WERI-Rb-1 (cell line): ENCODE measurements around the gene PAXX.

ENCODE experiments used
- DNase-seq: peaks from one replicate; pipeline ENCODE4 v3.0.0-alpha.2; 2020
- H3K27ac ChIP-seq: fragments of 250-450 bp; sonication (Bioruptor Pico); 2 replicates; pipeline ENCODE4 v1.5.1; 2020; ENCODE audit warnings: mild to moderate bottlenecking, moderate library complexity
- H3K27me3 ChIP-seq: fragments of 250-450 bp; sonication (Bioruptor Pico); 2 replicates; pipeline ENCODE4 v1.5.1; 2021; ENCODE audit warnings: mild to moderate bottlenecking, low read depth, moderate library complexity; ENCODE audit not compliant: insufficient read depth, severe bottlenecking
- H3K36me3 ChIP-seq: fragments of 250-450 bp; sonication (Bioruptor Pico); 2 replicates; pipeline ENCODE4 v1.5.1; 2020; ENCODE audit warnings: mild to moderate bottlenecking, moderate library complexity
- H3K4me3 ChIP-seq: 2 replicates; pipeline ENCODE4 v1.5.1; 2011; ENCODE audit warnings: low read depth, mild to moderate bottlenecking, control low read depth, low read length
- H3K9me3 ChIP-seq: fragments of 250-450 bp; sonication (Bioruptor Pico); 2 replicates; pipeline ENCODE4 v1.5.1; 2021; ENCODE audit warnings: mild to moderate bottlenecking, moderate library complexity; ENCODE audit not compliant: severe bottlenecking
- TF ChIP-seq, protein P1 (sequence below): IDR thresholded peaks from 2 replicates; pipeline ENCODE4 v1.5.1; 2011; ENCODE audit warnings: low read depth, mild to moderate bottlenecking, control low read depth, inconsistent platforms, low read length

PAXX gene

DNA sequence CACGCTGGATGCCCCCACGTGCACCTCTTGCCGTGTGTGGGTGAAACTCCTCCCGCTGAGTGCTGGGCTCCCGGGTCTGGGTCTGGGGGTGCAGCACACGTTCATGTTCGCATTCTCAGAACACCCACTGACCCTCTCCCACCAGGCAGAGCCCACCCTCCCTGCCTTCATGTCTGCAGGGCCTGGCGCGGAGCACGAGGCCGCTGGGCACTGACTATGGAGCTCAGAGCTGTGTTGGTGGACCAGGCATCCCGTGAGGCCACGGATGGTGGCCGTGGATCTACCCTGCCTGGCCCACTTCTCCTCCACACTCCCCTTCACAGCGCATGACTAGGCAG lies 31.3 kb upstream of the PAXX start:
- Histone ChIP-seq H3K9me3 (no peaks in the 10 kb centered on the region), H3K27ac (peak overlapping the region; percentile 75), H3K27me3 (no peaks in the 10 kb centered on the region), H3K36me3 (no peaks in the 10 kb centered on the region), H3K4me3 (no peak overlapping the region)
- DNase-seq, result no peak
- TF ChIP-seq, protein P1, sequence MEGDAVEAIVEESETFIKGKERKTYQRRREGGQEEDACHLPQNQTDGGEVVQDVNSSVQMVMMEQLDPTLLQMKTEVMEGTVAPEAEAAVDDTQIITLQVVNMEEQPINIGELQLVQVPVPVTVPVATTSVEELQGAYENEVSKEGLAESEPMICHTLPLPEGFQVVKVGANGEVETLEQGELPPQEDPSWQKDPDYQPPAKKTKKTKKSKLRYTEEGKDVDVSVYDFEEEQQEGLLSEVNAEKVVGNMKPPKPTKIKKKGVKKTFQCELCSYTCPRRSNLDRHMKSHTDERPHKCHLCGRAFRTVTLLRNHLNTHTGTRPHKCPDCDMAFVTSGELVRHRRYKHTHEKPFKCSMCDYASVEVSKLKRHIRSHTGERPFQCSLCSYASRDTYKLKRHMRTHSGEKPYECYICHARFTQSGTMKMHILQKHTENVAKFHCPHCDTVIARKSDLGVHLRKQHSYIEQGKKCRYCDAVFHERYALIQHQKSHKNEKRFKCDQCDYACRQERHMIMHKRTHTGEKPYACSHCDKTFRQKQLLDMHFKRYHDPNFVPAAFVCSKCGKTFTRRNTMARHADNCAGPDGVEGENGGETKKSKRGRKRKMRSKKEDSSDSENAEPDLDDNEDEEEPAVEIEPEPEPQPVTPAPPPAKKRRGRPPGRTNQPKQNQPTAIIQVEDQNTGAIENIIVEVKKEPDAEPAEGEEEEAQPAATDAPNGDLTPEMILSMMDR, result no peak

DNA sequence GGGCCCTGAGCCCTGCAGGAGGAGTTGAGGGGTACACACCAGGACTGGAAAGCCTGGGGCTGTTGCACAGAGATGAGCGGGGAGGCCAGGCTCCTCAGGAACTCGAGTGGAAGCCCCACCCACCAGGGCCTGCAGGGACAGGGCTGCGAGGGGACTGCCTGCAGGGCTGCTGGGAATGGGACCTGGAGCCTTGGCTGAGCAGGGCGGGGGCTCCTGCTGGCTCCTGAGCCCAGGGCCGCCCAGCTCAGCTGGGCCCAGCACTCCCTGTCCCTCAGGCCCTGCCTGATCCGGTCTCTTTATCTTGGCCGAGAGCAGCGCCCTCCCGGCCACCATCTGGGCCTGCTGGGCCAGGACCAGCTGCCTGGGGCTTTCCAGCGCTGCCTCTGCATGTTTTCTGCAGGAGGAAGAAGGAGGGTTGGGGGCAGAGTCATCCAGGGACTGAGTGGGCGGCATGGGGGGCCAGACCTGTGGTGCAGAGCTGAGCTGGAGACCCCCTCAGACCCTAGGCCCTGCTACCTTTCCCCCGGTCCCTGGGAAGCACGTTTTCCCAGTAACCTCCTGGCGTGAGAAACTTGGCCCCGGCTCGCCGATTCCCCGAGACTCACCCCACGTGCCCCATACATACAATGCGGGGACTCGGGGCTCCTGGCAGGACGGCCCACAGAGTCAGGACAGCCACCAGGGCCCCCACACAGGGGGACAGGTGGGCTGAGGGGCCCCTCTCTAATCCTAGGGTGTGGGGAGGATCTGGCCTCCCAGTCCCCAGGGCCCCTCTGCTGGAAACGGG lies 30.8 kb upstream of the PAXX start:
- no peaks in the 10 kb centered on the region for H3K27me3 ChIP-seq
- H3K4me3 ChIP-seq, result no peak overlapping the region
- H3K9me3 ChIP-seq, result no peaks in the 10 kb centered on the region
- TF ChIP-seq, protein P1, result peak; percentile 32; the same call in 1 of the 2 replicates
- H3K27ac ChIP-seq, result peak overlapping the region; percentile 75
- no peaks in the 10 kb centered on the region for H3K36me3 ChIP-seq
- peak; percentile 80 for DNase-seq

DNA sequence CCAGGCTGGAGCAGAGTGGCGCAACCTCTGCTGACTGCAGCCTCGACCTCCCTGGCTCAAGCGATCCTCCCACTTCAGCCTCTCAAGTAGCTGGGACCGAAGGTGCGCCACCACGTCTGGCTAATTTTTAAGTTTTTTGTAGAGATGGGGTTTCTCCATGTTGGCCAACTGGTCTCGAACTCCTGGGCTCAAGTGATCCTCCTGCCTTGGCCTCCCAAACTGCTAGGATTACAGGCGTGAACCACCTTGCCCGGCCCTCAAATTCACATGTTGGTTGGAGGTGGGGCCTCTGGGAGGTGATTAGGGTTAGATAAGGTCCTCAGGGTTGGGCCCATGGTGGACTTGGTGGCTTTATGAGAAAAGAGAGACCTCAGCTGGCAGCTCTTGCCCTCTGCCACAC lies 30.1 kb upstream of the PAXX start:
- TF ChIP-seq, protein P1, result no peak
- Histone ChIP-seq H3K9me3 (no peaks in the 10 kb centered on the region), H3K27me3 (no peaks in the 10 kb centered on the region), H3K36me3 (no peaks in the 10 kb centered on the region), H3K27ac (peak overlapping the region; percentile 75), H3K4me3 (no peak overlapping the region)
- no peak for DNase-seq

DNA sequence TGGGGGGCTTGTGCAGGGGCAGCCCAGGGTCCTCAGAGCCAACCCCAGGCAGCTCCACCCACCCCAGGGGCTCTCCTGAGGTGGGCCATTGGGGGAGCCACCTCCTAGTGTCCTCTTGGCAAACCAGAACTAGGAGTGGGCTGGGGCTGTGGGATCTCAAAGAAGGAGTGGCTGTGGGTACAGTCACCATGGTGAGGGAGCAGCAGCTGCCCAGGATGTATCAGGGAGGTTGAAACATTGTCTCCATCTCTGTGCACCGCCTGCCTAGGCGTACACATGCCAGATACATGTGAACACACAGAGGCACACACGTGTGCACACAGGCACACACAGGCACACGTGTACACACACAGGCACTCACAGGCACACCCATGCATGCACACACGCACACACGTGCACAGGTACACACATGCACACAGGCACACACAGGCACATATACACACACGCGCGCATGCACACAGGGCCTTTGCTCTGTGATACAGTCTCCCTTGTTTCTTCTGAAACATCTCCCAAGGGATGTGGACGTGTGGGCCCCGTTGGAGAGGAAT lies 29.4 kb upstream of the PAXX start:
- H3K27me3 ChIP-seq, result no peaks in the 10 kb centered on the region
- H3K4me3 ChIP-seq, result no peak overlapping the region
- no peak overlapping the region for H3K27ac ChIP-seq
- no peak for DNase-seq
- H3K9me3 ChIP-seq, result no peaks in the 10 kb centered on the region
- H3K36me3 ChIP-seq, result no peaks in the 10 kb centered on the region
- TF ChIP-seq, protein P1, result no peak

DNA sequence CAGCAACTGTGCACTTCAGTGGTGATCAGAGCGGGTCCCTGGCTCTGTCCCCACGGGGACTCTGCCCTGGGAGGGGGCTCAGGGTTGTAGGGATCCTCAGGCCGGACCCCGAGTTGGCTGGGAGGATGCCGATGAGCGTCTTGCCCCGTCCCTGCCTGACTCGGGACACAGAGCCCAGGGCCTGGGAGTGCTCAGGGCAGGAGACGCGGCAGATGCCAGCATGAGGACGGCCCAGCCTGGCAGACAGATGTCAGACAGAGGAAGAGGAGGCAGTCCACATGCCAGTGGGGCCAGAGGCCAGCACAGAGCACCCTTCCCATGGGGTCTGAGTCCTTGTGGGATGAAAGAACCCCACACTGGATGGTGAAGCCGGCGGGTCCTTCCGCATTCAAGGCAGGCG lies 28.9 kb upstream of the PAXX start:
- Histone ChIP-seq H3K27ac (no peak overlapping the region), H3K9me3 (no peaks in the 10 kb centered on the region), H3K4me3 (no peak overlapping the region), H3K36me3 (no peaks in the 10 kb centered on the region), H3K27me3 (no peaks in the 10 kb centered on the region)
- DNase-seq, result no peak
- TF ChIP-seq, protein P1, result no peak
